ENCODE measurements around the gene HSPB3.

Gene HSPB3

GRCh38 chr5:54455413-54456157, at the start of gene HSPB3:
Gene HSPB3, plus strand, starts transcription at chr5:54455699. Its CDS starts 91 bp downstream, at chr5:54455790.
- DNase-seq (ENCODE audit: low spot score), result peak; percentile 74
- no peak for TF ChIP-seq CTCF (conservative IDR thresholded peaks at IDR 0.05; ENCODE audit: low read depth)
- H3K27ac ChIP-seq, result peak within 1 kb of the TSS; percentile 75
- POLR2A ChIA-PET (ENCODE audit: low non-redundant PET), result no interaction called here
- CTCF ChIA-PET, result interaction anchor here (1.2 to 1.3 kb wide), 2 partner anchors 36 to 62 kb away, joined by 3 to 4 read pairs; partner anchors contain the start of gene SNX18

- CTCF ChIA-PET, result interaction anchor here (0.6 to 1.5 kb wide), 3 partner anchors 8 to 300 kb away, joined by 3 to 9 read pairs (median 3); no protein-coding TSS in a partner anchor
- no peak for TF ChIP-seq CTCF (conservative IDR thresholded peaks at IDR 0.05; ENCODE audit: low read depth)
Measured at GRCh38 chr5:54411176-54411575, 44.3 kb upstream of the HSPB3 start.

GRCh38 chr5:54412913-54413312, 42.6 kb upstream of the HSPB3 start:
- ChIA-PET CTCF (interaction anchor here (0.5 to 2.4 kb wide), 3 partner anchors 76 to 299 kb away, joined by 3 to 10 read pairs (median 7); no protein-coding TSS in a partner anchor), POLR2A (ENCODE audit: low non-redundant PET) (interaction anchor here (0.6 kb wide), 1 partner anchor 19 kb away, joined by 3 read pairs; no protein-coding TSS in a partner anchor)
- TF ChIP-seq CTCF (conservative IDR thresholded peaks at IDR 0.05; ENCODE audit: low read depth), result no peak

More at GRCh38 chr5:54411176-54411575, 44.3 kb upstream of the HSPB3 start:
- no peak for DNase-seq (ENCODE audit: low spot score)
- no peak overlapping the region for H3K27ac ChIP-seq
- POLR2A ChIA-PET (ENCODE audit: low non-redundant PET), result no interaction called here

GRCh38 chr5:54415147-54415546, 40.4 kb upstream of the HSPB3 start:
- DNase-seq (ENCODE audit: low spot score), result no peak
- ChIA-PET CTCF (interaction anchor here (0.6 to 2.4 kb wide), 2 partner anchors 74 to 327 kb away, joined by 3 to 10 read pairs; no protein-coding TSS in a partner anchor), POLR2A (ENCODE audit: low non-redundant PET) (no interaction called here)
- H3K27ac ChIP-seq, result no peak overlapping the region
- no peak for TF ChIP-seq CTCF (conservative IDR thresholded peaks at IDR 0.05; ENCODE audit: low read depth)

More at GRCh38 chr5:54412913-54413312, 42.6 kb upstream of the HSPB3 start:
- DNase-seq (ENCODE audit: low spot score), result no peak
- H3K27ac ChIP-seq, result no peak overlapping the region

GRCh38 chr5:54415896-54416601, 39.5 kb upstream of the HSPB3 start:
- ChIA-PET POLR2A (ENCODE audit: low non-redundant PET) (no interaction called here), CTCF (interaction anchor here (0.6 to 0.8 kb wide), 2 partner anchors 14 to 172 kb away, joined by 3 to 4 read pairs; no protein-coding TSS in a partner anchor)
- no peak overlapping the region for H3K27ac ChIP-seq
- peak; percentile 72 for DNase-seq (ENCODE audit: low spot score)
- no peak for TF ChIP-seq CTCF (conservative IDR thresholded peaks at IDR 0.05; ENCODE audit: low read depth)
